Measurements from ENCODE around the gene METTL4.

DNA sequence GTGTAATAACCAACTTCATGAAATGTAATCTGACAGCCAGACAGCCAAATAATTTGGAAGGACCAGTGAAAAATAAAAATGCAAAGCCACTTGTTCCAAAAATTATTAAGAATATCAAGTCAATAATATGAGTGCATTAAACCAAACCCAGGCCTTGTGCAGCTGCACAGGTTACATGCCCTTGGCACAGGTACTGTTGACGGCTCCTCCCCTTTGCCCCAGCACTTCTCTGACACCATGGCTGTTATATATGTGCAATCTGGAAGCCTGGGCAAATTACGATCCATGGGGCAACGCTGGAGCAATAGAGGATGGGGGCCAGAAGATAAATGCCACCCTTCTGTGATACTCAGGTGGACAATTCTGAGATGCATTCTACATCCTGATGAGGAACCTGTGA lies 68.9 kb downstream of the METTL4 start:
- TF ChIP-seq SP1 (IDR thresholded peaks at IDR 0.05) (no peak), ARNT (IDR thresholded peaks at IDR 0.05) (no peak), SUZ12 (IDR thresholded peaks at IDR 0.05) (no peak), TARDBP (IDR thresholded peaks at IDR 0.05) (no peak), CTBP1 (IDR thresholded peaks at IDR 0.05; ENCODE audit: borderline replicate concordance) (no peak), L3MBTL2 (conservative IDR thresholded peaks at IDR 0.05) (no peak), ELF4 (IDR thresholded peaks at IDR 0.05) (no peak)
